Measurements from ENCODE around the gene CITED4.

GRCh38 chr1:40860706-40861223 is 1.4 kb downstream of the CITED4 start:
- TF ChIP-seq, protein P1, sequence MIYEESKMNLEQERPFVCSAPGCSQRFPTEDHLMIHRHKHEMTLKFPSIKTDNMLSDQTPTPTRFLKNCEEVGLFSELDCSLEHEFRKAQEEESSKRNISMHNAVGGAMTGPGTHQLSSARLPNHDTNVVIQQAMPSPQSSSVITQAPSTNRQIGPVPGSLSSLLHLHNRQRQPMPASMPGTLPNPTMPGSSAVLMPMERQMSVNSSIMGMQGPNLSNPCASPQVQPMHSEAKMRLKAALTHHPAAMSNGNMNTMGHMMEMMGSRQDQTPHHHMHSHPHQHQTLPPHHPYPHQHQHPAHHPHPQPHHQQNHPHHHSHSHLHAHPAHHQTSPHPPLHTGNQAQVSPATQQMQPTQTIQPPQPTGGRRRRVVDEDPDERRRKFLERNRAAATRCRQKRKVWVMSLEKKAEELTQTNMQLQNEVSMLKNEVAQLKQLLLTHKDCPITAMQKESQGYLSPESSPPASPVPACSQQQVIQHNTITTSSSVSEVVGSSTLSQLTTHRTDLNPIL (CRISPR knock-in tag; IDR thresholded peaks at IDR 0.05; ENCODE audit: low read depth), result no peak
- no peak for TF ChIP-seq ZNF565 (CRISPR knock-in tag; conservative IDR thresholded peaks at IDR 0.05; ENCODE audit: low read depth)
- TF ChIP-seq ZC3H10 (CRISPR knock-in tag; IDR thresholded peaks at IDR 0.05), result no peak
- TF ChIP-seq, protein P2, sequence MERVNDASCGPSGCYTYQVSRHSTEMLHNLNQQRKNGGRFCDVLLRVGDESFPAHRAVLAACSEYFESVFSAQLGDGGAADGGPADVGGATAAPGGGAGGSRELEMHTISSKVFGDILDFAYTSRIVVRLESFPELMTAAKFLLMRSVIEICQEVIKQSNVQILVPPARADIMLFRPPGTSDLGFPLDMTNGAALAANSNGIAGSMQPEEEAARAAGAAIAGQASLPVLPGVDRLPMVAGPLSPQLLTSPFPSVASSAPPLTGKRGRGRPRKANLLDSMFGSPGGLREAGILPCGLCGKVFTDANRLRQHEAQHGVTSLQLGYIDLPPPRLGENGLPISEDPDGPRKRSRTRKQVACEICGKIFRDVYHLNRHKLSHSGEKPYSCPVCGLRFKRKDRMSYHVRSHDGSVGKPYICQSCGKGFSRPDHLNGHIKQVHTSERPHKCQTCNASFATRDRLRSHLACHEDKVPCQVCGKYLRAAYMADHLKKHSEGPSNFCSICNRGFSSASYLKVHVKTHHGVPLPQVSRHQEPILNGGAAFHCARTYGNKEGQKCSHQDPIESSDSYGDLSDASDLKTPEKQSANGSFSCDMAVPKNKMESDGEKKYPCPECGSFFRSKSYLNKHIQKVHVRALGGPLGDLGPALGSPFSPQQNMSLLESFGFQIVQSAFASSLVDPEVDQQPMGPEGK (CRISPR knock-in tag; IDR thresholded peaks at IDR 0.05; ENCODE audit: borderline replicate concordance), result no peak
- no peak for TF ChIP-seq ISL1 (CRISPR knock-in tag; IDR thresholded peaks at IDR 0.05)
- TF ChIP-seq, protein P3, sequence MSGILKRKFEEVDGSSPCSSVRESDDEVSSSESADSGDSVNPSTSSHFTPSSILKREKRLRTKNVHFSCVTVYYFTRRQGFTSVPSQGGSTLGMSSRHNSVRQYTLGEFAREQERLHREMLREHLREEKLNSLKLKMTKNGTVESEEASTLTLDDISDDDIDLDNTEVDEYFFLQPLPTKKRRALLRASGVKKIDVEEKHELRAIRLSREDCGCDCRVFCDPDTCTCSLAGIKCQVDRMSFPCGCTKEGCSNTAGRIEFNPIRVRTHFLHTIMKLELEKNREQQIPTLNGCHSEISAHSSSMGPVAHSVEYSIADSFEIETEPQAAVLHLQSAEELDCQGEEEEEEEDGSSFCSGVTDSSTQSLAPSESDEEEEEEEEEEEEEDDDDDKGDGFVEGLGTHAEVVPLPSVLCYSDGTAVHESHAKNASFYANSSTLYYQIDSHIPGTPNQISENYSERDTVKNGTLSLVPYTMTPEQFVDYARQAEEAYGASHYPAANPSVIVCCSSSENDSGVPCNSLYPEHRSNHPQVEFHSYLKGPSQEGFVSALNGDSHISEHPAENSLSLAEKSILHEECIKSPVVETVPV (CRISPR knock-in tag; IDR thresholded peaks at IDR 0.05), result no peak
- TF ChIP-seq ZNF8 (CRISPR knock-in tag; IDR thresholded peaks at IDR 0.05), result no peak
- TF ChIP-seq POU6F1 (CRISPR knock-in tag; IDR thresholded peaks at IDR 0.05; ENCODE audit: borderline replicate concordance, low read depth), result no peak
